Globus pallidus (tissue), 1 donor: ENCODE measurements around the gene CCDC117.
A peak's percentile ranks its signal among the peaks of the same experiment; 100 is the strongest.
"Not testable (repeated sequence)": the region's sequence is repeated elsewhere in the genome, so short reads cannot be mapped to it uniquely, and the experiment has no call there.

ENCODE experiments used
- DNase-seq: peaks from one replicate; pipeline ENCODE4 v3.0.0-alpha.2; 2015; ENCODE audit warnings: low spot score

CCDC117 gene

DNA sequence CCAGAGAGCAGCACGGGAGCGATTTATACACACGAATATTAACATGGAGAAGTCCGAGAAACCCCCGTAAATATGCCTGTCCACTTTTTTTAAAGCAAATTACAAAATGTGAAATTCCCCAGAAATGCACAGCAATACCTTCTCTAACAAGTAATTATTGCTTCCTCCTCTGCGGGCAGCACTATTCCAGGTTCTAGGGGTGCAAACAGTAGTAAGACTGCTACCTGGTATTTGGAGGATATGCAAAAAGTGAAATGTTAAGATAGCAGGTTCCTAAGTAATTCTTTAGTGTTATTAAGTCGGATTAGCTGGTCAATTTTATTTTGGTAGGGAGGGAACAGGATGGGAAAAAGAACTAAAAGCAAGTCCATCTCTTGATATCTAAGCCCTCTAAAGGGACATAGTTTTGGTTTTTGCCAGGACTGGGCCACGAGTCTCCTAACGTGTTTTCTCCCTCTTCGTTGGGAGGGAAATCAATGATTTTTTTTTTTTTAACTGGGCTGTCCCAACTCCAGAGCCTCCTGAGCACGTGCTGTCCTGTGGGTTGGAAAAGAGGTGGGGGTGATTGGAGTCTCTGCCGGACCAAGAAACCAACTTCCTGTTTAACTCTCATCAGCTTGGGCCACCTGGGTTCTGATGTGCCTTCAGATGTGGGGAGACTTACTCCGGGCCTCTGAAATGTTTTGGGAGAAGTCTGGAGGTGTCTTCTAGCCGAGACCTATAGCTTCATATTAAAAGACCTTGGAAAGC, 29.5 kb downstream of the CCDC117 start:
- no peak for DNase-seq

DNA sequence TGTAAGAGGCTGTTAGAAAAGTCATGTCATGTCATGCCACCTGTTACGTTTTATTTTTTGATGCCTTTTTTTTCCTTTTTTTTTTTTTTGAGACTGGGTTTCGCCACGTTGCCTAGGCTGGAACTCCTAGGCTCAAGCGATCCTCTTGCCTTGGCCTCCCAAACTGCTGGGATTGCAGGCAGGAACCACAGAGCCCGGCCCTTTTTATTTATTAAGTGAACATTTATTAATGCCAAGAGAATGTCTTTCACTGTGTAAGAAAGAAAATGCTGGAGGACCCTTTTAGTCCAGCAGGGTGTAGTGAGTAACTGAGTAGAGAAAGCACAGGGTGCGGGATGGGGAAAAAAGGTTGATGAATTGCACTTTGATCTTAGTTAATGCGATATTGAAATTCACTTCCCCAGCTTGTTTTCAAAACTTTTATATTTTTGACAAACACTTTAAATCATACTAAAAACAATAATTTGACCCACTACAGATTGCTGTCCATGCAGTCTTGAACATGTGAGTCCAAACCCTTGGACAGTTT, 30.2 kb downstream of the CCDC117 start:
- no peak for DNase-seq

DNA sequence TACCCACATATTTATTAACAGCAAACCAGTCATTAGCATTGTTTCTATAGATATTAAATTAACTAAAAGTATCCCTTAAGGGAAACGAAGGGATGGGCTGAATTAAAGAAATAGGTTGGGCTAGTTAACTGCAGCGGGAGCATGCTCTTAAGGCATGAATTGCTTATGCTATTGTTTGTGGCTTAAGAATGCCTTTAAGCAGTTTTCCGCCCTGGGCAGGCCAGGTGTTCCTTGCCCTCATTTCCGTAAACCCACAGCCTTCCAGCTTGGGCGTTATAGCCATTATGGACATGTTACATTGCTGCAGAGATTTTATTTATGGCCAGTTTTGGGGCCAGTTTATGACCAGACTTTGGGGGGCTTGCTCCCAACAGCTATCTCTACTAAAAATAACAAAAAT, 32.9 kb downstream of the CCDC117 start:
- DNase-seq = not testable (repeated sequence)

GRCh38 chr22:28808716-28809355, 36.3 kb downstream of the CCDC117 start:
- no peak for DNase-seq

DNA sequence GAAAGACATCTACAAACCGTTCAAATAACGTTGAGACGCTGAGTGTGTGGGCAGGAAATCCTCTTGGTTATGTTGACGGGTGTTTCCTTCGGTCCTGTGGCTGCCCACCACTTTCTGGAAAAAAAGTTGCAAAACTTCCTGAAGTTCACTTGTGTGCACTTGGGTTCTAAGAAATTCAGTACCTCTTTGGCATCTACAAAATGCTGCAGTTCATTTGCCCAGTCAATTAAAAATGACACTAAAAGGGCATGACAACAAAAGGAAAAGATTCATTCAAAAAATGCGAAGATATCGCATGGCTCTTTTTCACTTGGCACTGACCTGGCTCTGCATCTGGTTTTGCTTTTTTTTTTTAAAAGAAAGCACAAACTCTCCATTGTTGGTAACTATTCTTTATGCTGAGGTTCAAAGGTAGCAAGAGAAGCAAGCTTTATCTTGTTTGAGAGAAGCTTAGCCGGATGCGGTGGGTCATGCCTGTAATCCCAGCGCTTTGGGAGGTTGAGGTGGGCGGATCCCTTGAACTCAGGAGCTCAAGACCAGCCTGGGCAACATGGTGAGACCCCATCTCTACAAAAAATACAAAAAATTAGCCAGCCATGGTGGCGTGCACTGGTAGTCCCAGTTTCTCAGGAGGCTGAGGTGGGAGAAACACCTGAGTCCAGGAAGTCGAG, 38.5 kb downstream of the CCDC117 start:
- peak; percentile 49 for DNase-seq

DNA sequence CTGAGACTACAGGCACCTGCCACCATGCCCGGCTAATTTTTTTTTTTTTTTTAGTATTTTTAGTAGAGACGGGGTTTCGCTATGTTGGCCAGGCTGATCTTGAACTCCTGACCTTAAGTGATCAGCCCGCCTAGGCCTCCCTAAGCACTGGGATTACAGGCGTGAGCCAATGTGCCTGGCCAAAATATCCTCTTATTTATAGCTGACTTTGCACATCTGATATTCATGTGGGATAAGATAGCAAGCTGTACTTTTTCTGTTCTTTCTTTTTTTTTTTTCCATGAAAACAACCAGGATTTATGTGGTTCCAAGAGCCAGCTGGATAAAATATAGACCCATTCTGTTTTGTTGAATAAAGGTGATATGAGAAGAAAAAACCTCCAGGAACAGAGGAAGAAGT, 40.0 kb downstream of the CCDC117 start:
- no peak for DNase-seq

DNA sequence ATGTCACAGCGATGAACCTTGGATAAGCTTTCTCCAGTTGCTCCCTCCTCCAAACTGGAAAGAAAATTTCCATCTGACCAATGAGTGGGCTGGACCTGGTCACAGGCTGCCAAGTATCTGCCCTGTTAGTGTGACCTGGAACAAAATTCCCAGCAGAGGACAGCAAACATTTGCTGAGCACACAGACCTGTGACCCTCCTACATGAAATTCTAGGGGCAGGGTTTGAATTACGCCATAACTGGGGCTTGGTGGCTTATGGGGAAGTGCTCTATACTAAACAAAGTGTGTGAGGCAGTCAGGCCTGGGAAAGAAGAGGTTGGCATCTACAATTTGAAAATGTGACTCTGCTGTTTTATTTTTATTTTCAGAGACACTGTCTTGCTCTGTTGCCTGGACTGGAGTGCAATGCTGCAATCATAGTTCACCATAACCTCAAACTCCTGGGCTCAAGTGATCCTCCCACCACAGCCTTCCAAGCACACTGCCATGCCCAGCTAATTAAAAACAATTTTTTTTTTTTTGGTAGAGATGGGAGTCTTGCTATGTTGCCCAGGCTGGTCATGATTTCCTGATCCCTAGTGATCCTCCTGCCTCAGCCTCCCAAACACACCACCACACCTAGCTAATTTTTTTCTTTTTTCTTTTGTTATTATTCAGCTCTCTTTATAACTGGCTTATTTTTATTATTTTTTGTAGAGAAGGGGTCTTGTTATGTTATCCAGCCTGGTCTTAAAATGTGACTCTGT, 41.5 kb downstream of the CCDC117 start:
- no peak for DNase-seq

- no peak for DNase-seq
Measured at GRCh38 chr22:28815111-28815510, 42.6 kb downstream of the CCDC117 start.

DNA sequence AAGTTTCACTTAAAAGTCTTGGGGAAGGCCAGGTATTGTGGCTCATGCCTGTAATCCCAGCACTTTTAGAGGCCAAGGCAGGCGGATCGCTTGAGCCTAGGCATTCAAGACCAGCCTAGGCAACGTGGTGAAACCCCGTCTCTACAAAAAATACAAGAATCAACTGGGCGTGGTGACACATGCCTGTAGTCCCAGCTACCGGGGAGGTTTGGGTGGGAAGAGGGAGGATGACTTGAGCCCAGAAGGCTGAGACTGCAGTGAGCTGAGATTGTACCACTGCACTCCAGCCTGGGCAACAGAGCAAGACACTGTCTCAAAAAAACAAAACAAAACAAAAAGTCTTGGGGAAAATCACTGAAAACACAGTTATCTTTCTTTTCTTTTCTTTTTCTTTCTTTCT, 43.2 kb downstream of the CCDC117 start:
- DNase-seq = no peak

DNA sequence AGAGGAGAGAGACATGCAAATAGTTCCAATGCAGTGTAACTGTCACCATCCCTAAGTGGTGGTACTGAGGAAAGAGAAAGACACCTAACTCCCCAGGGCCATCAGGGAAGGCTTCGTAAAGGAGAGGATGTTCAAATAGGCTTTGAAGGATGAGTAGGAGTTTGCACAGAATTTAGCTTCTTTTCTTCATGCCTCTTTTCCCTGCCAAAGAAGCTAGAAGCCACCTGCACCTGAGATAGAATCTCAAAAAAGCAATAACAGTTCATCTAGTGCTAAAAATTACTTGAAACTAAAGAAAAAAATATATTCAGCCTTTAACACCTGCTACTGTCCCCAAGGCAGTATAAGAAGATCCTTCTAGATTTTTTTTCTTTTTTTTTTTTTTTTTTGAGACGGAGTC, 44.6 kb downstream of the CCDC117 start:
- no peak for DNase-seq

- DNase-seq = no peak
Measured at GRCh38 chr22:28817919-28818859, 45.7 kb downstream of the CCDC117 start.

DNA sequence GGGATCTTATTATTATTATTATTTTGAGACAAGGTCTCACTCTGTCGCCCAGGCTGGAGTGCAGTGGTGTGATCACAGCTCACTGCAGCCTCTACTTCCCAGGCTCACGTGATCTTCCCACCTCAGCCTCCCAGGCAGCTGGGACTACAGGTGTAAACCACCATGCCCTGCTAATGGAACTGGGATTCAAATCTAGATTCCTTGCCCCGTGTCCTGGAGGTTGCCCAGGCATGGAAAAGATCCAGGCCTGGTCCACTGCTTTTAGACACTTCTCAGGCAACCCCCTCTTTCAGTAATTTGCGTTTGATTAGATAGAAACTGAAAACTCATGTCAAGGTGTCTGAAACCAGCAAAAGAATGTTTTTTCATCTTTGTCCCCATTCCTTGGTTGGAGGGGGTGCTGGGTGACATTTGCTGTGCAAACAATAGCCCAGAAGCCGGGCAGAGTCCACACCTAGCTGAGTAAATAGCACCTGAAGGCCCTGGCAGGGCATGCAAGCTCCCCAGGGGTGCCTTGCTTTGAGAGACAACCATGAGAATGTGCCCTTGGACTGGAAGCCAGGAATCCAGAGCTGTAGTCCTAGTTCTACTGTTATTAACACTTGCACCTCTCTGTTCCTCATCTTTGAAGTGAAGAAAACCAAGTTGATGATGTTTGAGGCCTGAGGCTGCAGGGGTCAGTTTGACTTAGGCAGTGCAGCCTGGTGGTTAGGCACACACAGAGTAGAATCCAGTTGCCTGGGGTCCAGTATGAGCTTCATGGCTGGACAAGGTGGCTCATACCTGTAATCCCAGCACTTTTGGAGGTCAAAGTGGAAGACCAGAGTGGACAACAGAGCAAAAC, 47.0 kb downstream of the CCDC117 start:
- DNase-seq = no peak

- no peak for DNase-seq
Measured at GRCh38 chr22:28820885-28821284, 48.4 kb downstream of the CCDC117 start.

DNA sequence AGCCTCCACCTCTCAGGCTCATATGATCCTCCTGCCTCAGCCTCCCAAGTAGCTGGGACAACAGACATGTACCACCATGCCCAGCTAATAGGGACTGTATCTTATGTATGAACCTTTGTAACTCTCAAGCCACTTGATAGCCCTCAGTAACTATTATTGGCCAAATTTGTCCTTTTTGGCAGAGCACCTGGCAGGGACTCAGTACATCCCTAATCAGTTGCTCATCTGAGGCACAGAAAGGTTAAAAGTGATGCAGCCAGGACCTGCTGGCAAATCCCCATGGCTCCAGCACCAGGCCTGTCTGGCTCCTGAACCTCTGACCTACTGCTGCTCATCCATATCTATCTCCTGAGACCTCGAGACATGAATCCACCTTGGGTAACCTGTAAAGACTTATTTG, 49.0 kb downstream of the CCDC117 start:
- DNase-seq = no peak

GRCh38 chr22:28822930-28823551, 50.5 kb downstream of the CCDC117 start:
- DNase-seq = no peak

DNA sequence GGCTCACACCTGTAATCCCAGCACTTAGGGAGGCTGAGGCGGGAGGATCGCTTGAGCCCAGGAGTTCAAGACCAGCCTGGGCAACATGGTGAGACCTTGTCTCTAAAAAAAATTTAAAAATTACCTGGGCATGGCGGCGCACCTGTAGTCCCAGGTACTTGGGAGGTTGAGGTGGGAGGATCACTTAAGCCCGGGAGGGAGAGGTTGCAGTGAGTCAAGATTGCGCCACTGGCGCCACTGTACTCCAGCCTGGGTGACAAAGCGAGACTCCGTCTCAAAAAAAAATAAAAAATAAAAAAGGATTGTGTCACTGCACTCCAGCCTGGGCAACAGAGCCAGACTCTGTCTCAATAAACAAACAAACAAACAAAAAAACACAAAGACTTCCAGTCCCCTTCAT, 52.0 kb downstream of the CCDC117 start:
- DNase-seq = not testable (repeated sequence)

DNA sequence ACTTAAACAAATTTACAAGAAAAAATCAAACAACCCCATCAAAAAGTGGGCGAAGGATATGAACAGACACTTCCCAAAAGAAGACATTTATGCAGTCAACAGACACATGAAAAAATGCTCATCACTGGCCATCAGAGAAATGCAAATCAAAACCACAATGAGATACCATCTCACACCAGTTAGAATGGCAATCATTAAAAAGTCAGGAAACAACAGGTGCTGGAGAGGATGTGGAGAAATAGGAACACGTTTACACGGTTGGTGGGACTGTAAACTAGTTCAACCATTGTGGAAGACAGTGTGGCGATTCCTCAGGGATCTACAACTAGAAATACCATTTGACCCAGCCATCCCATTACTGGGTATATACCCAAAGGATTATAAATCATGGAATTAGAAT, 53.9 kb downstream of the CCDC117 start:
- not testable (repeated sequence) for DNase-seq

GRCh38 chr22:28826921-28827320, 54.4 kb downstream of the CCDC117 start:
- no peak for DNase-seq

DNA sequence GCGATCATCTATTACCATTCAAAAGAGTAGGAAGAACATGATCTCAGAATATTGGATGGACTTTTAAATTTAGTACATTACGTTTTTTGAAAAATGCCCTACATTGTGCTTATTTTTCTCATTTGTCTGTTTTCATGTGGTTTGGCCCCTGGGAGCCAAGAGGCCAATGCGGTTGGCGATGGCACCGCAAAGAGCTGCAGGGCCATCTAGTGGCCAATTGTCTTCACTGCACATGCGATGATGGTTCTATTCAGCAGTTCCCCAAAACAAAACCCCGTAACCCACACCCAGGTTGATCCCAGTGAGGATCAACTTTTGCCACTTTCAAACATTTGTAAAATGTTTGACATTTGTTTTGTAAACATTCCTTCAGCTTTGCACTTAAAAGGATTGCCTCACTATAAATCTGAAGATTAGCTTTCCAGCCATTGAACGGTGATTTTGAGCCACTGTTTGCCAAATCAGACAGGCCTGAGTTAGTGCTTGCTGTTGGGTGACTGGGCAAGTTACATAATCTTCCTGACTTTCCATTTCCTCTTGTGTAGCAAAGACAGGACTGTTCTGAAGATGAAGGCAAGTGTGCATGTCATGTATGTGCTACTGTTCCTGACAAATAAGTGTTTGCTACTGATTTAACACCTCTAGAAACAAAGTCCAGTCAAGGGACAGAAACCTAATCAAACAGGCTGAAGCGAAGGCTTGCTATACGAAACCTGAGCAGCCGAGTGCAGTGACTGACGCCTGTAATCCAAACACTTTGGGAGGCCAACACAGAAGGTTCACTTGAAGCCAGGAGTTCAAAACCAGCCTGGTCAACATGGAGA, 57.1 kb downstream of the CCDC117 start:
- DNase-seq = peak; percentile 72
